Measurements from ENCODE around the gene CAMK4. TPM values are rescaled to one million over a fixed set of nuclear protein-coding genes. Genes with fewer than 3 reads are reported as not detected.

CAMK4 gene
- total and polyA plus RNA-seq, 8 donors: 0.45 to 25.1 (median 3.8) TPM

DNA sequence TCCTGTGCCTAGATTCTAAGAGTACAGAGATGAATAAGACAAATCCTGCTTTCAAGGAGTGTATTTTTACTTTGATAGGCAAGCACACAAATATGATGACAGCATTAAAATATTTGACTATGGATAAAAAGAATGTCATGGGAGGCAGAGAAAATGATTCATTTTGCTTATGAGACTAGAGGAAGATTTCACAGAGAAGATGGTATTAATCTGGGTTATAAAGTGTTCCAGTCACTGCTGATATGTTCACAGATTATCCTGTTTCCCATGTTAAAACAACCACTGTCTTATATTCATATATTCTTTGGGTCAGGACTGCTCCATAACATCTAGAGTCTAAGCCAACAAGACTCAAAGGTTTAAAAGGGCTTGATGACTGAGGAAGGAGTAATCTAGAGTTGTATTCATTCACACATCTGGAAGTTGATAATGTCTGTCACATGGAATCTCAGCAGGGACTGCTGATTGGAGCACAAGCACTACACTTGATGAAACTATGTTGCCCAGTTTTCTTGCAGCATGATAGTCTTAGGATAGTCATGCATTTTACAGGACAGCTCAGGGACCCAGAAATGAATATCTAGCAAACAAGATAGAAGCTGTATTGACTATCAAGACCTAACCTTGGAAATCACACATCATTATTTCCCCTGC is 208.8 kb downstream of the CAMK4 start:
- TF ChIP-seq POLR2A (IDR thresholded peaks at IDR 0.05): no peak
- intact Hi-C loops (cut with DNase I; ENCODE audit: low total_unique reads): no loop called here
- Histone ChIP-seq H3K27ac (no peak overlapping the region), H3K27me3 (no peaks in the 10 kb centered on the region), H3K4me1 (no peaks in the 10 kb centered on the region), H3K9me3 (no peaks in the 10 kb centered on the region), H3K36me3 (no peaks in the 10 kb centered on the region), H3K4me3 (no peak overlapping the region)
- no peak for DNase-seq

GRCh38 chr5:111434800-111435199 is 210.6 kb downstream of the CAMK4 start:
- H3K27ac ChIP-seq: no peak overlapping the region
- H3K4me3 ChIP-seq: no peak overlapping the region
- WGBS, 5 donors: 78 to 93% (median 87%) methylated on average over 1 of the region's 1 CpG
- H3K4me1 ChIP-seq: no peaks in the 10 kb centered on the region
- intact Hi-C loops (cut with DNase I; ENCODE audit: low total_unique reads): no loop called here
- H3K36me3 ChIP-seq: no peaks in the 10 kb centered on the region
- DNase-seq: no peak
- TF ChIP-seq CTCF (IDR thresholded peaks at IDR 0.05) (no peak), POLR2AphosphoS5 (IDR thresholded peaks at IDR 0.05) (no peak), EP300 (IDR thresholded peaks at IDR 0.05) (no peak), POLR2A (IDR thresholded peaks at IDR 0.05) (no peak)
- no peaks in the 10 kb centered on the region for H3K27me3 ChIP-seq
- no peaks in the 10 kb centered on the region for H3K9me3 ChIP-seq

- Histone ChIP-seq H3K27ac (no peak overlapping the region), H3K4me3 (no peak overlapping the region), H3K36me3 (no peaks in the 10 kb centered on the region), H3K4me1 (no peaks in the 10 kb centered on the region), H3K9me3 (no peaks in the 10 kb centered on the region), H3K27me3 (no peaks in the 10 kb centered on the region)
- intact Hi-C loops (cut with DNase I; ENCODE audit: low total_unique reads): no loop called here
- TF ChIP-seq POLR2A (IDR thresholded peaks at IDR 0.05) (no peak), CTCF (IDR thresholded peaks at IDR 0.05) (no peak), POLR2AphosphoS5 (IDR thresholded peaks at IDR 0.05) (no peak), EP300 (IDR thresholded peaks at IDR 0.05) (no peak)
- WGBS, 5 donors: 84 to 95% (median 88%) methylated on average over 1 of the region's 1 CpG
- DNase-seq: no peak
Measured at GRCh38 chr5:111439473-111440075, 215.4 kb downstream of the CAMK4 start.

GRCh38 chr5:111447099-111447498 is 222.9 kb downstream of the CAMK4 start:
- TF ChIP-seq EP300 (IDR thresholded peaks at IDR 0.05) (no peak), POLR2A (IDR thresholded peaks at IDR 0.05) (no peak), CTCF (IDR thresholded peaks at IDR 0.05) (no peak), POLR2AphosphoS5 (IDR thresholded peaks at IDR 0.05) (no peak)
- intact Hi-C loops (cut with DNase I; ENCODE audit: low total_unique reads): no loop called here
- 65 to 85% (median 79%) methylated on average over 1 of the region's 1 CpG for WGBS, 5 donors

GRCh38 chr5:111447822-111448221 is 223.6 kb downstream of the CAMK4 start:
- intact Hi-C loops (cut with DNase I; ENCODE audit: low total_unique reads): no loop called here
- Histone ChIP-seq H3K4me1 (no peaks in the 10 kb centered on the region), H3K36me3 (no peaks in the 10 kb centered on the region), H3K9me3 (no peaks in the 10 kb centered on the region), H3K27me3 (no peaks in the 10 kb centered on the region), H3K4me3 (no peak overlapping the region), H3K27ac (no peak overlapping the region)
- TF ChIP-seq POLR2A (IDR thresholded peaks at IDR 0.05) (no peak), POLR2AphosphoS5 (IDR thresholded peaks at IDR 0.05) (no peak), CTCF (IDR thresholded peaks at IDR 0.05) (no peak), EP300 (IDR thresholded peaks at IDR 0.05) (no peak)
- WGBS, 5 donors: 16 to 27% (median 21%) methylated on average over 2 of the region's 2 CpGs
- DNase-seq: no peak

More at GRCh38 chr5:111447099-111447498, 222.9 kb downstream of the CAMK4 start:
- Histone ChIP-seq H3K27me3 (no peaks in the 10 kb centered on the region), H3K27ac (no peak overlapping the region), H3K36me3 (no peaks in the 10 kb centered on the region), H3K4me3 (no peak overlapping the region), H3K4me1 (no peaks in the 10 kb centered on the region), H3K9me3 (no peaks in the 10 kb centered on the region)
- no peak for DNase-seq
